GM04504 (cell line): ENCODE measurements around the gene KITLG.
A peak's percentile ranks its signal among the peaks of the same experiment; 100 is the strongest.
"Not testable (repeated sequence)": the region's sequence is repeated elsewhere in the genome, so short reads cannot be mapped to it uniquely, and the experiment has no call there.

ENCODE experiments used
- DNase-seq: peaks from one replicate; pipeline ENCODE4 v3.0.0-alpha.2; 2012; ENCODE audit warnings: low read depth

The KITLG gene

GRCh38 chr12:88538697-88539096, 41.6 kb downstream of the KITLG start:
- DNase-seq = no peak

GRCh38 chr12:88538250-88538649, 42.0 kb downstream of the KITLG start:
- no peak for DNase-seq

- no peak for DNase-seq
Observed at GRCh38 chr12:88530868-88531267, 49.4 kb downstream of the KITLG start.

- DNase-seq = no peak
Observed at GRCh38 chr12:88529531-88530488, 50.5 kb downstream of the KITLG start.

- no peak for DNase-seq
Observed at GRCh38 chr12:88522961-88523360, 57.3 kb downstream of the KITLG start.

GRCh38 chr12:88520436-88520820, 59.8 kb downstream of the KITLG start:
- no peak for DNase-seq

- no peak for DNase-seq
Observed at GRCh38 chr12:88519802-88520435, 60.4 kb downstream of the KITLG start.

- no peak for DNase-seq
Observed at GRCh38 chr12:88518863-88519403, 61.3 kb downstream of the KITLG start.

- DNase-seq = no peak
Observed at GRCh38 chr12:88516811-88517210, 63.5 kb downstream of the KITLG start.

- DNase-seq = no peak
Observed at GRCh38 chr12:88510843-88511242, 69.4 kb downstream of the KITLG start.

GRCh38 chr12:88509851-88510250, 70.4 kb downstream of the KITLG start:
- no peak for DNase-seq

GRCh38 chr12:88509347-88509746, 70.9 kb downstream of the KITLG start:
- no peak for DNase-seq

GRCh38 chr12:88507851-88508250, 72.4 kb downstream of the KITLG start:
- DNase-seq = not testable (repeated sequence)

- DNase-seq = no peak
Observed at GRCh38 chr12:88507270-88507669, 73.0 kb downstream of the KITLG start.

- DNase-seq = no peak
Observed at GRCh38 chr12:88505696-88506095, 74.6 kb downstream of the KITLG start.

- peak; percentile 61 for DNase-seq
Observed at GRCh38 chr12:88503281-88503703, 77.0 kb downstream of the KITLG start.

GRCh38 chr12:88501972-88502938, 78.0 kb downstream of the KITLG start:
- no peak for DNase-seq

- no peak for DNase-seq
Observed at GRCh38 chr12:88496891-88497371, 83.3 kb downstream of the KITLG start.

- no peak for DNase-seq
Observed at GRCh38 chr12:88496429-88496828, 83.8 kb downstream of the KITLG start.

- no peak for DNase-seq
Observed at GRCh38 chr12:88495031-88495430, 85.2 kb downstream of the KITLG start.

- no peak for DNase-seq
Observed at GRCh38 chr12:88494520-88494919, 85.8 kb downstream of the KITLG start.

- DNase-seq = no peak
Observed at GRCh38 chr12:88493636-88494035, 86.6 kb downstream of the KITLG start.
